Right renal pelvis (tissue), 4 donors: ENCODE data around the gene KCNJ18. TPM values are rescaled to one million over a fixed set of nuclear protein-coding genes. Genes with fewer than 3 reads are reported as not detected.
"Not testable (repeated sequence)": the region's sequence is repeated elsewhere in the genome, so short reads cannot be mapped to it uniquely, and the experiment has no call there.

ENCODE experiments used
- DNase-seq, 4 donors: peaks; one replicate each; pipeline ENCODE4 v3.0.0-alpha.2; 2013; ENCODE audit warnings: low read depth in 4 of 4, low spot score in 3 of 4, missing footprints in 1 of 4
- polyA plus RNA-seq, 4 donors: library from polyadenylated mRNA; unstranded; fragments of 120-200 nt; gene quantifications; one replicate each; pipeline ENCODE4 v1.2.1, GENCODE V29; 2013; ENCODE audit not compliant: insufficient read length in 4 of 4

Gene KCNJ18
- polyA plus RNA-seq, 4 donors: not detected

- not testable (repeated sequence) for DNase-seq
Observed at GRCh38 chr17:21702029-21702428, 9.7 kb downstream of the KCNJ18 start.

- DNase-seq: not testable (repeated sequence)
Observed at GRCh38 chr17:21702521-21702920, 10.2 kb downstream of the KCNJ18 start.

- not testable (repeated sequence) for DNase-seq
Observed at GRCh38 chr17:21702940-21703640, 10.8 kb downstream of the KCNJ18 start.

GRCh38 chr17:21703891-21704872 lies 11.9 kb downstream of the KCNJ18 start:
- DNase-seq: not testable (repeated sequence)

GRCh38 chr17:21705021-21705601 lies 12.8 kb downstream of the KCNJ18 start:
- DNase-seq: no peak

- not testable (repeated sequence) for DNase-seq
Observed at GRCh38 chr17:21705746-21706145, 13.4 kb downstream of the KCNJ18 start.

- DNase-seq: not testable (repeated sequence)
Observed at GRCh38 chr17:21706546-21706945, 14.2 kb downstream of the KCNJ18 start.

GRCh38 chr17:21707131-21707530 lies 14.8 kb downstream of the KCNJ18 start:
- not testable (repeated sequence) for DNase-seq

GRCh38 chr17:21707711-21708611 lies 15.6 kb downstream of the KCNJ18 start:
- DNase-seq: not testable (repeated sequence)

GRCh38 chr17:21708612-21709535 lies 16.6 kb downstream of the KCNJ18 start:
- not testable (repeated sequence) for DNase-seq

GRCh38 chr17:21709994-21710393 lies 17.7 kb downstream of the KCNJ18 start:
- not testable (repeated sequence) for DNase-seq

GRCh38 chr17:21710486-21710885 lies 18.2 kb downstream of the KCNJ18 start:
- DNase-seq: not testable (repeated sequence)

GRCh38 chr17:21711182-21711581 lies 18.9 kb downstream of the KCNJ18 start:
- DNase-seq: no peak

- DNase-seq: not testable (repeated sequence)
Observed at GRCh38 chr17:21713020-21713419, 20.7 kb downstream of the KCNJ18 start.

GRCh38 chr17:21713631-21714030 lies 21.3 kb downstream of the KCNJ18 start:
- DNase-seq: not testable (repeated sequence)

- DNase-seq: not testable (repeated sequence)
Observed at GRCh38 chr17:21714676-21715075, 22.4 kb downstream of the KCNJ18 start.

- not testable (repeated sequence) for DNase-seq
Observed at GRCh38 chr17:21715877-21716276, 23.6 kb downstream of the KCNJ18 start.

- DNase-seq: not testable (repeated sequence)
Observed at GRCh38 chr17:21718971-21719370, 26.6 kb downstream of the KCNJ18 start.
